HG02610 (cell line): ENCODE results near the gene LRRC1.

Experiments used
- ATAC-seq: cut with Tn5 transposase; IDR thresholded peaks from one replicate; pipeline ENCODE4 v1.9.1; 2021; ENCODE audit warnings: mild to moderate bottlenecking, moderate library complexity; ENCODE audit not compliant: unreplicated experiment

Gene LRRC1

GRCh38 chr6:53877151-53877550 lies 82.3 kb downstream of the LRRC1 start:
- ATAC-seq = no peak

GRCh38 chr6:53878808-53879207 lies 84.0 kb downstream of the LRRC1 start:
- ATAC-seq = no peak

GRCh38 chr6:53879608-53880007 lies 84.8 kb downstream of the LRRC1 start:
- no peak for ATAC-seq

- ATAC-seq = no peak
Observed at GRCh38 chr6:53887316-53887715, 92.5 kb downstream of the LRRC1 start.

GRCh38 chr6:53888931-53889330 lies 94.1 kb downstream of the LRRC1 start:
- ATAC-seq = no peak

GRCh38 chr6:53889365-53889764 lies 94.6 kb downstream of the LRRC1 start:
- ATAC-seq = no peak

- peak; percentile 40 for ATAC-seq
Observed at GRCh38 chr6:53892707-53893106, 97.9 kb downstream of the LRRC1 start.

GRCh38 chr6:53894091-53894490 lies 99.3 kb downstream of the LRRC1 start:
- no peak for ATAC-seq

GRCh38 chr6:53896196-53896595 lies 101.4 kb downstream of the LRRC1 start:
- ATAC-seq = no peak

GRCh38 chr6:53898026-53898795 lies 103.4 kb downstream of the LRRC1 start:
- ATAC-seq = no peak

GRCh38 chr6:53899512-53899911 lies 104.7 kb downstream of the LRRC1 start:
- ATAC-seq = no peak

- no peak for ATAC-seq
Observed at GRCh38 chr6:53903357-53903756, 108.6 kb downstream of the LRRC1 start.

- no peak for ATAC-seq
Observed at GRCh38 chr6:53906103-53906502, 111.3 kb downstream of the LRRC1 start.

- ATAC-seq = no peak
Observed at GRCh38 chr6:53906842-53907241, 112.0 kb downstream of the LRRC1 start.

- ATAC-seq = no peak
Observed at GRCh38 chr6:53910834-53911233, 116.0 kb downstream of the LRRC1 start.

GRCh38 chr6:53912661-53913060 lies 117.9 kb downstream of the LRRC1 start:
- ATAC-seq = no peak

GRCh38 chr6:53913286-53913685 lies 118.5 kb downstream of the LRRC1 start:
- ATAC-seq = no peak

GRCh38 chr6:53915026-53915691 lies 120.4 kb downstream of the LRRC1 start:
- no peak for ATAC-seq

- ATAC-seq = no peak
Observed at GRCh38 chr6:53916804-53917463, 122.1 kb downstream of the LRRC1 start.

- no peak for ATAC-seq
Observed at GRCh38 chr6:53917464-53917842, 122.6 kb downstream of the LRRC1 start.

GRCh38 chr6:53918854-53919510 lies 124.2 kb downstream of the LRRC1 start:
- ATAC-seq = no peak
